COLO829 (cell line): ENCODE results near the gene NRN1L.
"Not testable (repeated sequence)": the region's sequence is repeated elsewhere in the genome, so short reads cannot be mapped to it uniquely, and the experiment has no call there.

Experiments
- DNase-seq: peaks from one replicate; pipeline ENCODE4 v3.0.0; 2012; ENCODE audit warnings: low spot score

Gene NRN1L

DNA sequence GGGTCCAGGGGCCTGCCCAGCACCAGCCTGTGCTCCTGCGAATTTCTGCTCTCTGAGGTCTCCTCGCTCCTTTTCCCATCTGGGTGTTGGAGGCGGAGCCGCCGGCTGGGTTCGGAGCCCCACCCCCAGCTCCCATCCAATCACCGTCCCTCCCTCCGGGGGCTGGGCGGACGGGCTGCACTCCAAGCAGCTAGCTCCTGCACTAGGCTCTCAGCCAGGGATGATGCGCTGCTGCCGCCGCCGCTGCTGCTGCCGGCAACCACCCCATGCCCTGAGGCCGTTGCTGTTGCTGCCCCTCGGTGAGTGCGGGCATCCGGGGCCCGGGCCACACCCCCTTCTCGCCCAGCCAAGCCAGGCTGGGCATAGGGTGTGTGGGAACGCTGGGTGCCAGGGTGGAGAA, at the start of gene NRN1L:
TSS of gene NRN1L (plus strand) at position 202 of the 400 bp plus-strand sequence. CDS start at position 221, 19 bp downstream.
- no peak for DNase-seq

DNA sequence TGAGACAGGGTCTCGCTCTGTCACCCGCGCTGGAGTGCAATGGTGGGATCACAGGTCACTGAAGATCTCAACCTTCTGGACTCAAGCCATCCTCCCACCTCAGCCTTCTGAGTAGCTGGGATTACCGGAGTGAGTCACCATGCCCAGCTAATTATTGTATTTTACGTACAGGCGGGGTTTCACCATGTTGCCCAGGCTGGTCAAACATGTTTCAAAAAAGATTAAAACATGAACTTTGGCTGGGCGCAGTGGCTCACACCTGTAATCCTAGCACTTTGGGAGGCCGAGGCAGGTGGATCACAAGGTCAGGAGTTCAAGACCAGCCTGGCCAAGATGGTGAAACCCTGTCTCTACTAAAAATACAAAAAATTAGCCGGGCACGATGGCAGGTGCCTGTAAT, 47.5 kb upstream of the NRN1L start:
- not testable (repeated sequence) for DNase-seq

DNA sequence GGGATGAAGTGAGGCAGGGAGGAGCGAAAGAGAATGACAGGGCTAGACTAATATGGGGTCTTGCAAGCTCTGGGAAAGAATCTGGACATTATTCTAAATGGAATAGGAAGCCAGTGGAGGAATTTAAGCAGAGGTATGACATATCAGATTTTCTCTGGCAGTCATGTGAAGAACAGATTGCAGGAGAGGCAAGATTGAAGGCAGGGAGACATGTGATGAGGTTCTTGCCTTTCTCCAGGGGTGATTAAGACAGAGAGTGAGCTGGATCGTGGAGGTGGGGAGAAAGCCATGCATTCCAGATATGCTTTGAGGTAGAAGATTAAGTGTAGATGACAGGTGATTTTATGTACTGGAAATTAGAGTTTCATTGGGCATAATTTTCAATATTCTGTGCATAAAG, 46.9 kb upstream of the NRN1L start:
- no peak for DNase-seq

DNA sequence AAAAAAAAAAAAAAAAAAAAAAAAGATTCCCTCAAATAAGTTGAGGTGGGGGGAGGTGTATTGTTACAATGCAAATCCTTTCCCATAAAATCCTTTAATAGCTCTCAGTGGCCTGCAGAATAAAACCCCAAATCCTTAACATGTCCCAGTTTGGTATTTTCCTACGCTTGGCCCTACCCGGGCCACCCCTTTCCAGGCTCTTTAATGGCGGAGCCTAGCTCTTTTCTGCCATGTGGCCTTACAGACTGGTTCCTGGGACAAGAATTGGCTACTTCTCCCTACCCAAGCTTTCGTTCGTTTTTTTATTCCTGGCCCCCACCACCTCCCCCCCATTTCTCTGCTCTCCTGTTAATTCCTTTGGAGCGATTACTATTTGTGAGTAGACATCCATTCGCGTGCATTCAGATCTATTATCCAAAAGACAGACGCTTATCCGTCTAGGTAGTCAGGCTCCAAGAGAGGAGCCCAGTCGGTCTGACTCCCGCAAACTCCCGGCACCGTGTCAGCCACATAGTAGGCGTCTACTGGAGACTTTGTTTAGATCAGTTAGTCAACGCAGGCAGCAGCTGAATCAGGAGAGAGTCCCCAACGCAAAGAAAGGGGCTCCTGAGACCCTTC, 43.4 kb upstream of the NRN1L start:
- no peak for DNase-seq

DNA sequence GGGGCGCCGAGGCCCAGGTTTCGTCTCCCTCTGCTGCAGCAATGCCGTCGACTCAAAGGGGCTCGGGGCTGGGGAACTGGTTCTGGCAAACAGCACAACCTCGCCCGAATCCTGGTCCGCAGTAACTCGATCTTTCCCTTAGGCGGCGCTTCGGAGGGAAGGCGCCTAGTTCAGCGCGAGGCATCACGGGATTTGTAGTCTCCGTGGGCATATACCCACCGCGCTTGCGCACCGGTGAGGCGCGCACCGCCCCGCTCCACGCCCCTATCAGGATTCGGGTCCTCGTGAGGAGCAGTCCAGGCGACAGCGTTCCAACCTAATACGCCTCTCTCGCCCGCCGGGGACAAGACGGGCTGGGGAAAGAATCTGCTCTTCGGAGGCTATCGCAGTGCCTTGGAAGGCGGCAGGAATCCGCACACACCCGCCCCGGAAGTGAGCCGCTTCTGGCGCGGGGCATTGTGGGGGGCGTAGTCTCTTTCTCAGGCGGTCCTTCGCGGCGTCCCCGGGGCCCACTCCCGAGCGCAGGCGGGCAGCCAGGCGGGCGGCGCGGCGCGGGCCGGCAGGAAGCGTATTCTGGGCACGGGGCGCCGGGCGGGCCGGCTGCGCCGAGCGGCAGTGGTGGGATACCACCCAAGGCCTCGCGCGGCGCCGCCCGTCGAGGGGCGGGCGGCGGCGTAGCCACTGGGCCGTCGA, 42.7 kb upstream of the NRN1L start, which contains the start of gene THAP11:
TSS of gene THAP11 (plus strand) at position 505 of the 693 bp plus-strand sequence. CDS start 235 bp downstream, outside the sequence.
- DNase-seq: peak; percentile 86

DNA sequence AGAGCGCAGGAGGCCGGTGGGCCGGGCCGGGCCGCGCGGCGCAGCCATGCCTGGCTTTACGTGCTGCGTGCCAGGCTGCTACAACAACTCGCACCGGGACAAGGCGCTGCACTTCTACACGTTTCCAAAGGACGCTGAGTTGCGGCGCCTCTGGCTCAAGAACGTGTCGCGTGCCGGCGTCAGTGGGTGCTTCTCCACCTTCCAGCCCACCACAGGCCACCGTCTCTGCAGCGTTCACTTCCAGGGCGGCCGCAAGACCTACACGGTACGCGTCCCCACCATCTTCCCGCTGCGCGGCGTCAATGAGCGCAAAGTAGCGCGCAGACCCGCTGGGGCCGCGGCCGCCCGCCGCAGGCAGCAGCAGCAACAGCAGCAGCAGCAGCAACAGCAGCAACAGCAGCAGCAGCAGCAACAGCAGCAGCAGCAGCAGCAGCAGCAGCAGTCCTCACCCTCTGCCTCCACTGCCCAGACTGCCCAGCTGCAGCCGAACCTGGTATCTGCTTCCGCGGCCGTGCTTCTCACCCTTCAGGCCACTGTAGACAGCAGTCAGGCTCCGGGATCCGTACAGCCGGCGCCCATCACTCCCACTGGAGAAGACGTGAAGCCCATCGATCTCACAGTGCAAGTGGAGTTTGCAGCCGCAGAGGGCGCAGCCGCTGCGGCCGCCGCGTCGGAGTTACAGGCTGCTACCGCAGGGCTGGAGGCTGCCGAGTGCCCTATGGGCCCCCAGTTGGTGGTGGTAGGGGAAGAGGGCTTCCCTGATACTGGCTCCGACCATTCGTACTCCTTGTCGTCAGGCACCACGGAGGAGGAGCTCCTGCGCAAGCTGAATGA, 42.0 kb upstream of the NRN1L start:
- DNase-seq: no peak

DNA sequence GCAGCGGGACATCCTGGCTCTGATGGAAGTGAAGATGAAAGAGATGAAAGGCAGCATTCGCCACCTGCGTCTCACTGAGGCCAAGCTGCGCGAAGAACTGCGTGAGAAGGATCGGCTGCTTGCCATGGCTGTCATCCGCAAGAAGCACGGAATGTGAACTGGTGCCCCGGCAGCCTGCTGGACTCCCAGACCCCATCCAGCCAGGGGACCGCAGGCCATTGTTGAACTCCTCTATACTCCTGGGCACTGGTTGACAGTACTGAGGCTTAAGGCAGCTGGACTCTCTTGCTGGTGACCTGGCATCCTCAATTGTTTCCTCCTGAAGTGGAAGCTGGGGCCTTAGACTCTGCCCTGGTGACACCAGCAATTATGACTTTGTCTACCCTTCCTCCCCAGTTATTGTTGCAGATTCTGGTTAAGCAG, 41.3 kb upstream of the NRN1L start:
- no peak for DNase-seq

DNA sequence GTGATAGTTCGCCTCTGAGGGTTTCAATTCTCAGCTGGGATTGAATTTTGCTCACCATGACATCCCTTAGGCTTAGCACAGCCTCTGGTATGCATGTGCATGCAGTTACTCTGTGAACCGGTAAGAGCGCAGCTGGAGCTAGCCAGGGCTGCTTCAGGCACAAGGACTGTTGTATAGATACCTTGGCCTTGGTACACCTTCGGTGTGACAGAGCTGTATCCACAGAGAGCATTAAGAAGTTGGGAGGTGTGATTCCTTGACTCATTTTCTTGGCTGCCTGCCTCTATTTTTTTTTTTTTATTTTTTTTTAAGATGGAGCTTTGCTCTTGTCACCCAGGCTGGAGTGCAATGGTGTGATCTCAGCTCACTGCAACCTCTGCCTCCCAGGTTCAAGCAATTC, 40.2 kb upstream of the NRN1L start:
- no peak for DNase-seq

DNA sequence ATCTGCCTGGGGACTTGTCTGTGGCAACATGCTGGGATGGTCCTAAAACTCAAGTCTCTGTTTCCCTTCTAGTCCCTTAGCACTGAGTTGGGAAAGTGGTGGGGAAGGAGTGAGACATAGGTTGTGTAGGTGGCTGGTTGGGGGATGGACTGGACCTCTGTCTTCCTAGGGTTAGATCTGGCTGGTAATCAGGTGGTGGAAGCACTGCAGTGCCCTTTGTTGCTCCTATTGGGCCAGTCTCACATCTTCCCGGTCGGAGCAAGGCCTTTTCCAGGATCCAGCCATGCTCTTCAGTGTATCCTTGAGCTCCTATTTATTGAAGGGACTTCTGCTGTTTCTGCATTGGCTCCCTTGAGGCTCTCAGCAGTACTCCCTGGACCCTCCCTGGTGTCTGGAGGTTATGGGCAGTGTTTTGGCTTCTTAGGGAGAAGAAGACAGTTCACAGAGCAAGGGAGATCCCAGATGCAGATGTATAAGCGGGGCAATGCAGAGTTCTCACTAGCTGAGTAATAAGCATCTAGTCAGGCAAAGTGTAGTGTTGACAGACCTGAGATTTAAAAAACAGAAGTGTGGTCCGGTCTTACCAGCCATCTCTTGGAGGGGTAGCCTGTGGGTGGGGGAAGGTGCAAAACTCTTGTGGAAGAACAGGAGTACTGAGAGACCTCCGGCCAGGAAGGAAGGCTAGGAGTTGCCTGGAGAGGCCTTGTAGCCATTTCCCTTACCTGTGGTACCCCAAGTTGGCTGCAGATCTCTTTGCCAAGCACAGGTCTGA, 39.2 kb upstream of the NRN1L start:
- DNase-seq: no peak

DNA sequence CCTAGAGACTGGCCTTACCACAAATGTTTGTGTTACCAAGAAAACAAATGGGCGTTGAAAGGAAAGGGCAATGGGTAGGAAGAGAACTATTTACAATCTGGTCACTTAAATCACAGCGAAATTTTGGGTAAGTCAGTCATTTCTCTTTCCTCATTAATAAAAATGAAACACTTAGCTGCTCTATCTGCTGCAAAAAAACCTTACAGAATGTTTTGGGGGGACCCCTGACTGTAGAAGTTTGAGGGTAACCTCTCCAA, 38.7 kb upstream of the NRN1L start:
- DNase-seq: no peak

DNA sequence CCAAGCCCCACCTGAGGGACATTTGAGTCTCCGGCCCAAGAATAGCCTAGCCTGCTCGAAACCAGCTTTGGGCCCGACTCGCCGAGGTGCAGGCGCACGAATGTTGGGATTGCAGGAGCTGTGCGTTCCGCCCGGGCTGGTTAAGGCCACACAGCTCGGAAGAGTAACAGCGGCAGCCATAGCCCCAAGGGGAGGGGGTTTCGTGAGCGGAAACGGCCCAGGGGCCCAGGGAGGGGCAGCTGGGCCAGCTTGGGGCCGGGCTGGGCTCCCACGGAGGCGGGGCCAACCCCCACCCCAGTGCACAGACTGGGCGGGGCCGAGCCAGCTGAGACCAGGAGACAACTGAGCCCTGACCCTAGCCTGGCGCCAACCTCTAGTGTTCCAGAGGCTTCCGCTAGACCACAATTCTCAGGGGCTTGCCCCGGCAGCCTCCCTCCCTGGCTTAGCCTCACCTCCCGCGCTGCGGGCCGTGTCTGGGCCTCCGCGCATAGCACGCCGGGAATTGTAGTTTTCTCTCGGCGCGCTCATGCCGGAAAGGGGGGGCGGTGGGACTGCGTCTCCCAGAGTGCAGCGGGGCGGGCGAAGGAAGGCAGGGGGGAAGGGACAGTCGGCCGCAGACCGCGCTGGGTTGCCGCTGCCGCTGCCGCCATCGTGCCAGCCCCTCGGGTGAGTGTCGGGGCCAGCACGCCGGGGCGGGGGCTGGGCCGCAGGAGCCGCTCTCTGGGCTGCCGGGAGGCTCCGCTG, 38.2 kb upstream of the NRN1L start, which contains the start of gene NUTF2:
TSS of gene NUTF2 (plus strand) at position 614 of the 744 bp plus-strand sequence. CDS start 18,198 bp downstream, outside the sequence.
- peak; percentile 74 for DNase-seq

DNA sequence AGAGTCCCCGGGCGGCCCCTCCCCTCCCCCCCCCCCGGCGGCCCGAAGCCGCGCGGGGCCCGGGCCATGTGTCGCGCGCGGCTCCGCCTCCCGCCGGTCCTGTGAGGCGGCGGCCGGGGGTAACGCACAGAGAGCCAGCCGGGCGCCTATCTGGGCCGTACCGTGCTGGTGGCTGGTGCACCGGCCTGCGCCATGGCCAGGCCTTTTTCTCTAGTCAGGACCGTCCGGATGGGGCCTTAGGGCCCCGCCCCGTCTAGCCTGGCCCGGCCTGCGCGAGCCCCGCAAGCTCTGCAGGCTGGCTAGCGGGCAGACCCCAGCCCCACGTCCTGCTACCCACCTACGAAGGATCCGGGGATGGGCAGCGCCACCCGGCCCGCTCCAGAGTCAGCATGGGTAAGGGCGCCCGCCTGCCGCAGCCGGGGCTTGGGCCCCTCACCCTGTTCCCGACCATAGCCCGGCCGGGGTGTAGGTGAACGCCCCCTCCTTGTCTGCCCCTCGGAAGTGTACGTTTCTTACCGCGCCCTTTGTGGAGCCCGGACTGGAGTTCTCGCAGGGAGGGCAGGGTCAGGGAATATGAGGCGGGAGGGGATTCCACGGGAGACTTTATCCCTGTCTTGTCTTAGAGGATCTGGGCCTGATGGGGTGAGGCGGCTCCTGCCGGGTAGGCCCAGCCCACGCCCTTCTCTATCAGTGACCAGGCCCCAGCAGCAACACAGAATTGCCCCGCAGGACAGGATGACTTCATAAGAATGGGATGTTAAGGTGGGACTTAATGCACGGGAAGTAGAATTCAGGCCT, 37.4 kb upstream of the NRN1L start, which contains the start of gene CENPT:
TSS of gene CENPT (minus strand) at position 630 of the 798 bp plus-strand sequence. CDS start 13,834 bp downstream, outside the sequence.
- DNase-seq: no peak

DNA sequence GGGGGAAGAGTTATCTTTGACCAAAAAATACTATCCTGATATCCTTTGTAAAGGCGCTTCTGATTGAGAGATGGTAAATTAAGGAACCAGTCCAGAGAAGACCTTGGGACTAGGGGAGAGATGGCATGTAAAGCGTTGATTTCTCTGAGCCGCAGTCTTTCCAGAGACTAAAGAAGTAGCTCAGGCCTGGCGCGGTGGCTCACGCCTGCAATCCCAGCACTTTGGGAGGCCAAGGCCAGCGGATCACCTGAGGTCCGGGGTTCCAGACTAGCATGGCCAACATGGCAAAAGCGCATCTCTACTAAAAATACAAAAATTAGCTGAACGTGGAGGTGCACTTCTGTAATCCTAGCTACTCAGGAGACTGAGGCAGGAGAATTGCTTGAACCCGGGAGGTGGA, 36.6 kb upstream of the NRN1L start:
- no peak for DNase-seq

DNA sequence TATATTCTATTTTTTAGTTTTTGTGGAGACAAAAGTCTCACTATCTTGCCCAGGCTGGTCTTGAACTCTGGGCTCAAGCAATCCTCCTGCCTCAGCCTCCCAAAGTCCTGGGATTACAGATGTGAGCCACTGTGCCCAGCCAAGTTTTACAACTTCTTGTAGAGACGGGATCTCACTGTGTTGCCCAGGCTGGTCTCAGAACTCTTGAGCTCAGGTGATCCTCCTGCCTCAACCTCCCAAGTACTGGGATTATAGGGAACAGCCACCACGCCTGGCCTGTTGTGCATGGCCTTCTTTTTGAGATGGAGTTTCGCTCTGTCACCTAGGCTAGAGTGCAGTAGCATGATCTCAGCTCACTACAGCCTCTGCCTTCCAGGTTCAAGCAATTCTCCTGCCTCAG, 31.0 kb upstream of the NRN1L start:
- no peak for DNase-seq

DNA sequence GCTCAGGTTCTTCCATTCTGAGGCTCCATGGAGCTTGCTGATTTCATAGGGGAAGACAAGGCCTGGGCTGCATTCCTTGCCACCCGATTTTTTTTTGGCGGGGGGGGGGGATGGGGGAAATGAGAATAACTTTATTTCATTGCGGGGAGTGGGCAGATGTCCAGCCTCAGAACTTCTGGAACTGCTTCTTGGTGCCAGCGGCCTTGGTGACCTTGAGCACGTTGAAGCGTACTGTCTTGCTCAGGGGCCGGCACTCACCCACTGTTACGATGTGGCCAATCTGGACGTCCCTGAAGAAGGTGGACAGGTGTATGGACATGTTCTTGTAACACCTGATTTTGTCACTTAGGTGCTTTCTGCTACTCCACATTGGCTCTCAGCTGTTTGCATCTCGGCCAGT, 28.9 kb upstream of the NRN1L start:
- no peak for DNase-seq

DNA sequence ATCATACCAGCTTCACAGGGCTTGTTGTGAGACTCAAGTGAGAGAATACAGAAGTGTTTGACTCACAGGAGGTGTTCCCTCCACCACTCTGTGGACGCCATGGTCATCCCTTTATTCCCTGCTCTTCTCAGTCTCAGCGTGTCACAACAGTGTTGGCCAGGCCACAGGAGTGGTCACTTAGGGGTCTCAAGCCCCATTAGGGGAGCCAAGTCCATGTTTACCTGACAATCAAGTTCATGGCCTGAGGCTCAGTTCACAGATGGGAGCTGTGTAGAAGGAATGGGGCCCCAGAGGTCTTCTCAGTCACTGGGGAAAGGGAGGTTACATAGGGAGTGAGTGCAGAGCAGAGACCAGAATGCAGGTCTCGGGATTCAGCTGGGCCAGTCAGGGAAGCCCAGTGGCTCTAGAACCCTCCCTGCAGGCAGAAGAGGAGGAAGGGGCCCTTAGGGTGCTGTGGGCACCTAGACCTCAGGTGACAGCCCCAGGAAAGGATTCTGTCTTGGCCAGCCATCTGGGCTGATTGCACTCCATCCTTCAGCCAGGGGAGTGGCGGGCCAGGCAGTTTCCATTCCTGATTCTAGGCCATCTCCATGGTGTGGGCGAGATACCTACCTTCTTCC, 27.6 kb upstream of the NRN1L start:
- no peak for DNase-seq

DNA sequence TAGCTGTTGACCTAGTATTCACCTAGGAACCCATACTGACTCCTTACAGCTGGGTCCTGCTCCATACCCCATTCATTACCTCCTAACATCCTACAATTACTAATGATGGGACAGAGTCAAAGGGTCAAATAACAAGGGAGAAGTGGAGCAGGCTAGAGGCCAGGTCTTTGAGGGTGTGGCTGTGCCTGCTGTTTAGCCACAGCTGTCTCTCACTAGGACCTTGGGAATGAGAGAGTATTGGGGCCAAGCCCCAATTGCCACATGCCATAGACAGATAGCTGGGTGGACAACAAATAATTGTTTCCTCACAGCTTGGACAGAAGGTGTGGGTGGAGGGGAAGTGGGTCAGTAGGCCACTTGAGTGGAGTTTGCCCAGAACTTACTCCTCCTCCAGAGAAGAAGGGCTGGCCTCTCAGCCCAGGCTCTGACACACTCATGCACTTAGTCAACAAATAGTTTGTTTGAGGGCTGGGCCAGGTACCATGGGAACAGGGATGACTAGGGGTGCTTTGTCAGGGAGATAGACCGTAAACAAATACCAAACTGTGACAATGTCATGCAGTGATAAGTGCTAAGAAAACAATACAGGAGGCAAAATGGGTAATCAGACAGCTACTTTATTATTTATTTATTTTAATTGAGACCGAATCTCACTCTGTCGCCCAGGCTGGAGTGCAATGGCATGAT, 27.0 kb upstream of the NRN1L start:
- DNase-seq: peak; percentile 74

DNA sequence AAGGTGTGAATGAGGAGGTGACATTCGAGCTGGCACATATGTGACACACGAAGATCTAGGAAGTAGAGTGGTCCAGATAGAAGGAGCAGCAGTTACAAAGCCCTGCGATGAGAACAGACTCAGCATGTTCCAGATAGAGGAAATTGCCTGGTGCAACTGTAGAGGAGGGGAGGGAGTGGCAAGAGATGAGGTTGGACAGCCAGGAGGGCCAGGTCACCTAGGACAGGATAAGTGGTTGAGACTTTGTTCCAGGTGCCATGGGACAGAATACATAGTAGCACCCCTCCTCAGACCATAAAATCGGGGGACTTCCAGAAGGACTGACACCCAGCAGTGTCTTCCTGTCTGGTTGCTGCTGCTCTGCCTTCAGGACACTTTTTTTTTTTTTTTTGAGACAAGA, 26.2 kb upstream of the NRN1L start:
- DNase-seq: no peak

DNA sequence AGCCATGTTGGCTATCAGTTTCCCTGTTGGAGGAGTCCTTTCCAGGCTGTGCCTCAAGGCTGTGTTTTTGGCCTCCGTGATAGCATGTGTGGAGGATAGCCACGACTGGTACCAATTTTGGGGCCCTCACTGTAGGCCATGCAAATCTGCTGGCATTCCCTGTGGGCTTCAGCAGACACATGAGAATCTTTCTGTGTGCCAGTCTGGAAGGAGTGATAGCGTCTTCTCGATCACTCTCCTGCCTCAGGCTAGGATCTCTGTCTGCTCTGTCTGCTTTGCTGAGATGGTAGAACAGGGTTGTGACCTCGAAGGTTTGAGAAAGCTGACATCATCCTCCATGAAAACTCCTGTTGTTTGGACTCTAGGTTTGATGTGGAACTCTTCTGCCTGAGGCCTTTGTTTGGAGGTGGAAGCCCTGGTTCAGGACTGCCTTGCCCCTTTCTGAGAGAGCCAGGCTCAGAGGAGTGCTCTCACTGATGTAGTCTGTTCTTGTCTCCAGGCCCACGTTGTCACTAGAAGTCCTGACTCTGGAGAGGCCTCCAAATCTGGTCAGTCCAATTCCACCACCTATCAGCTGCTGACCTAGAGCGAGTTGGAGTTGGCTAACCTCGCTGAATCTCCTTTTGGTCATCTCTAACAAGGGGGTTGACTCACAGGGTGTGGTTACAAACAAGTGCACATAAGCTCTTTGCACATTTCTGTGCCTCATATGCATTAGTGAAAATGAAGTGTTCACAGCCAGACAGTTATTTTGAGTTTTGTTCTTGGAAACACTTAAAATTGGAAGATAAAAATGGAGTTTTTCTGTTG, 23.9 kb upstream of the NRN1L start:
- DNase-seq: peak; percentile 55
